Hepatocyte (in vitro differentiated cells): ENCODE results near the gene NUDT19.

Experiments
- CTCF ChIP-seq: fragments of 200-600 bp; sonication (generic); IDR thresholded peaks from 2 replicates; pipeline ENCODE4 v1.5.1; 2016; ENCODE audit warnings: antibody characterized with exemption, mild to moderate bottlenecking; ENCODE audit not compliant: poor library complexity
- EZH2 ChIP-seq: fragments of 200-600 bp; sonication (generic); IDR thresholded peaks from 2 replicates; pipeline ENCODE4 v1.6.1; 2016; ENCODE audit warnings: antibody characterized with exemption, mild to moderate bottlenecking, borderline replicate concordance

GRCh38 chr19:32666084-32666483 lies 25.5 kb upstream of the NUDT19 start:
- TF ChIP-seq CTCF (no peak), EZH2 (no peak)
